ENCODE results near the gene CLEC20A. TPM values are rescaled to one million over a fixed set of nuclear protein-coding genes. Genes with fewer than 3 reads are reported as not detected.

Gene CLEC20A
- total and polyA plus RNA-seq, 10 donors: 0.57 to 3.6 (median 1.3) TPM; not detected in 2

- H3K36me3 ChIP-seq: peaks cover 0 to 18% (median 5%) of the 10 kb centered on the region in 6 donors
- H3K27ac ChIP-seq: no peak overlapping the region
- 88 to 98% (median 94%) methylated on average over 12 of the region's 12 CpGs for WGBS, 5 donors
- no peaks in the 10 kb centered on the region for H3K27me3 ChIP-seq (replicated peaks in 1 of 7)
- TF ChIP-seq POLR2A (IDR thresholded peaks at IDR 0.05): no peak
- no peak for TF ChIP-seq CTCF (IDR thresholded peaks at IDR 0.05 in 8 of 11, conservative IDR thresholded peaks at IDR 0.05 in 3 of 11)
- TF ChIP-seq POLR2AphosphoS5 (IDR thresholded peaks at IDR 0.05): no peak
- no peaks in the 10 kb centered on the region for H3K9me3 ChIP-seq
- intact Hi-C loops (cut with DNase I; ENCODE audit: low total_unique reads): no loop called here
- H3K4me3 ChIP-seq: no peak overlapping the region
- no peak for DNase-seq
- H3K4me1 ChIP-seq: no peaks in the 10 kb centered on the region
These were observed 38.6 kb downstream of the CLEC20A start for GRCh38 chr1:178458203-178458602.

GRCh38 chr1:178457651-178458050 is 39.1 kb downstream of the CLEC20A start:
- WGBS, 5 donors: 90 to 95% (median 92%) methylated on average over 5 of the region's 5 CpGs
- TF ChIP-seq CTCF (IDR thresholded peaks at IDR 0.05 in 8 of 11, conservative IDR thresholded peaks at IDR 0.05 in 3 of 11): no peak
- TF ChIP-seq POLR2AphosphoS5 (IDR thresholded peaks at IDR 0.05): no peak
- TF ChIP-seq POLR2A (IDR thresholded peaks at IDR 0.05): no peak
- intact Hi-C loops (cut with DNase I; ENCODE audit: low total_unique reads): no loop called here
- no peak for DNase-seq
- Histone ChIP-seq H3K27me3 (replicated peaks in 1 of 7) (no peaks in the 10 kb centered on the region), H3K27ac (no peak overlapping the region), H3K4me3 (no peak overlapping the region), H3K9me3 (no peaks in the 10 kb centered on the region), H3K36me3 (peaks cover 0 to 18% (median 5%) of the 10 kb centered on the region in 6 donors), H3K4me1 (no peaks in the 10 kb centered on the region)

- no peak for TF ChIP-seq CTCF (IDR thresholded peaks at IDR 0.05 in 8 of 11, conservative IDR thresholded peaks at IDR 0.05 in 3 of 11)
- no peak for TF ChIP-seq POLR2A (IDR thresholded peaks at IDR 0.05)
- TF ChIP-seq POLR2AphosphoS5 (IDR thresholded peaks at IDR 0.05): no peak
- no peaks in the 10 kb centered on the region for H3K4me1 ChIP-seq
- intact Hi-C loops (cut with DNase I; ENCODE audit: low total_unique reads): no loop called here
- H3K27ac ChIP-seq: no peak overlapping the region
- no peaks in the 10 kb centered on the region for H3K27me3 ChIP-seq (replicated peaks in 1 of 7)
- H3K9me3 ChIP-seq: no peaks in the 10 kb centered on the region
- DNase-seq: no peak
- H3K4me3 ChIP-seq: no peak overlapping the region
- H3K36me3 ChIP-seq: peaks cover 0 to 23% (median 5%) of the 10 kb centered on the region in 6 donors
- WGBS, 5 donors: 89 to 93% (median 92%) methylated on average over 13 of the region's 13 CpGs
These were observed 40.3 kb downstream of the CLEC20A start for GRCh38 chr1:178456472-178456871.

- no peaks in the 10 kb centered on the region for H3K27me3 ChIP-seq (replicated peaks in 1 of 7)
- peaks cover 0 to 10% (median 0%) of the 10 kb centered on the region in 6 donors for H3K36me3 ChIP-seq
- H3K4me3 ChIP-seq: no peak overlapping the region
- WGBS, 5 donors: 93 to 97% (median 96%) methylated on average over 3 of the region's 3 CpGs
- DNase-seq: no peak
- TF ChIP-seq CTCF (IDR thresholded peaks at IDR 0.05 in 8 of 11, conservative IDR thresholded peaks at IDR 0.05 in 3 of 11) (no peak), POLR2AphosphoS5 (IDR thresholded peaks at IDR 0.05) (no peak), POLR2A (IDR thresholded peaks at IDR 0.05) (no peak)
- intact Hi-C loops (cut with DNase I; ENCODE audit: low total_unique reads): no loop called here
- no peaks in the 10 kb centered on the region for H3K9me3 ChIP-seq
- H3K27ac ChIP-seq: no peak overlapping the region
- no peaks in the 10 kb centered on the region for H3K4me1 ChIP-seq
These were observed 44.8 kb downstream of the CLEC20A start for GRCh38 chr1:178452013-178452412.

Data from spleen (tissue), 11 donors.